Inflammatory macrophage treated with lipopolysaccharide for 4 hours (primary cell): ENCODE data around the gene SLC39A6.
A peak's percentile ranks its signal among the peaks of the same experiment; 100 is the strongest.
"Not testable (repeated sequence)": the region's sequence is repeated elsewhere in the genome, so short reads cannot be mapped to it uniquely, and the experiment has no call there.

Experiments
- DNase-seq: peaks from one replicate; pipeline ENCODE4 v3.0.0-alpha.2; 2020

SLC39A6 gene

DNA sequence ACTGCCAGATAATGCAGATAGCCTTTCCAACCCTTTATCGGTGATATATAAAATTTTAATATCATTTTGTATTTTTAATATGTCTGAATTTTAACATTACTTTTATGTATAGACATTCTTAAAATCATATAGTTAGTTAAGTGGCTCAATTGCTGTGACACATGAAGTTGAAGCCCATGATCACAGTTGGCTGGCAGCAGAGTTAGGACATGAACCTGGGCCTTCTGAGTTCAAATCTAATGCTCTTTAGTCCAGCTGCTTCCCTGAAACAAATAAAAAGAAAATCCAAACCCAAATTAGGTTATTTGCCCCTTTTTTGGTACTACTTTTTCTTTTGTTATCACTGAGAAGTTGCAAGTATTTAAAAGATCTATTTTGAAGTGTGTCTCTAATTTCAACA lies 6.1 kb upstream of the SLC39A6 start:
- DNase-seq, result no peak

DNA sequence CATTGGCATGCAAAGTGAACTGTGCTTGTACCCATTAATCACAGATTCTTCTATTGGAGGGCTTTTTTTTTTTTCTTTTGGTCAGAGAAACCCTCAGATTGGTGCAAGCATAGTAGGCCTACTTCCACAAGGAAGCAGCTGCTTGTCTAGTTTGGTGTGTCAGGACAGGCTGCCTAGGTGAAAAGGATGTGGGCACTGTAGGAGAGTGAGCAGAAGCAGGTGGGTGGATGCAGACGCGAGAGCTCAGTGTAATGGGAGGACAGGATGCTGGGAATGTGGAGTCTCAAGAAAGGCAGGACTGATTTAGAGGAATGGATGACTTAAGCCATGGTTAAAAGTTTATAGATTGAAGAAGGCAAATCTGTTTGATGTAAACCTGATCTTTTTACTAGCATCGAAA lies 3.6 kb upstream of the SLC39A6 start:
- no peak for DNase-seq

DNA sequence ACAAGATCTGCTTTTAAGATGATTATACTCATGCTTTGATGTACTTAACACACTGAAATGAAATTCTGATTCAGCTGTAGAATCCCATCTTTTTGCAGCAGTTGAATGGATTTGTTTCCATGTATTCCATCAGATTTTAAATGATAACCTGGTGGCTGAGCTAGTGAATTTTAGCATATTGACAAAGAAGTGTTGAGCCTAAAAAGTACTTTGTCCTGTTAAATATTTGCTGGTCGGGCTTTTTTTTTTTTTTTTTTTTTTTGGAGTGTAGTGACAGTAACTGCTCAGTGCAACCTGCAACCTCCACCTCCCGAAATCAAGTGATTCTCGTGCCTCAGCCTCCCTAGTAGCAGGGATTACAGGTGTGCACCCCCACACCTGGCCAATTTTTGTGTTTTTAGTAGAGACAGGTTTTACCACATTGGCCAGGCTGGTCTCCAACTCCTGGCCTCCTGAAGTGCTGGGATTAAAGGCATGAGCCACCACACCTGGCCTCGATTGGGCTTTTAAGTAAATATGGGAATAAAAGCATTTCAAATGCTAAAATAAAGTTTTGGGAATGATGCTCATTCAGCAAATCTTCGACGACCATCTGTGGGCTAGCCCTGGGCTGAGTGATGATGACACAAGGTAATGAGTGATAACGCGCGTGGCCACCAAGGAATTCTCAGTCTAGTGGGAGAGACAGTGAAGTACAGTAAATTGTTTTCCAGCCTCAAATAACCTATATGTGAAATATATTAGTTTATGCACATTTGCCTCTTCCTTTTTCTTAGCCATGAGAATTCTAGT lies 2.7 kb upstream of the SLC39A6 start:
- DNase-seq, result no peak

GRCh38 chr18:36130883-36131653 lies 1.9 kb upstream of the SLC39A6 start:
- no peak for DNase-seq

GRCh38 chr18:36130039-36130831 lies 1.1 kb upstream of the SLC39A6 start:
- peak; percentile 8 for DNase-seq

DNA sequence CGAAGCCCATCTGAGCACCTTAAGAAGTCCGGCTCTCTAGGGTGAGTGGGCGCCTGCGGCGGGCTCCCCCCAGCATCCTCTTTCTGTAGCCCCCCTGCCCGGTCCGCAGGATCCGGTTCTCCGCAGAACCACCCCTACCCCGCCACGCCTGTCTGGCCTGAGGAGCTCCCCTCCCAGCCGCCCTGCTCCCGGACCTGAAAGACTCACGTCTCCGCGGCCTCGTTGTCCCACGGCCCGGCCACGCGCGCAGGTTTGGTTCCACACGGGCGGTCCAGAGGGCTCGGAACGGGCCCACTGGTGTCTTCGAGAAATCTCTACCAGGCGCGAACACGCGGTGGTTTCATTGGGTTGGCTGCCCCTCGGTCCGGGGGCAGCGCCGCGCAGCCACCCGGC lies 237 bp downstream of the SLC39A6 start:
- DNase-seq, result no peak

- DNase-seq, result no peak
These were observed 640 bp downstream of the SLC39A6 start for GRCh38 chr18:36128530-36128870.

DNA sequence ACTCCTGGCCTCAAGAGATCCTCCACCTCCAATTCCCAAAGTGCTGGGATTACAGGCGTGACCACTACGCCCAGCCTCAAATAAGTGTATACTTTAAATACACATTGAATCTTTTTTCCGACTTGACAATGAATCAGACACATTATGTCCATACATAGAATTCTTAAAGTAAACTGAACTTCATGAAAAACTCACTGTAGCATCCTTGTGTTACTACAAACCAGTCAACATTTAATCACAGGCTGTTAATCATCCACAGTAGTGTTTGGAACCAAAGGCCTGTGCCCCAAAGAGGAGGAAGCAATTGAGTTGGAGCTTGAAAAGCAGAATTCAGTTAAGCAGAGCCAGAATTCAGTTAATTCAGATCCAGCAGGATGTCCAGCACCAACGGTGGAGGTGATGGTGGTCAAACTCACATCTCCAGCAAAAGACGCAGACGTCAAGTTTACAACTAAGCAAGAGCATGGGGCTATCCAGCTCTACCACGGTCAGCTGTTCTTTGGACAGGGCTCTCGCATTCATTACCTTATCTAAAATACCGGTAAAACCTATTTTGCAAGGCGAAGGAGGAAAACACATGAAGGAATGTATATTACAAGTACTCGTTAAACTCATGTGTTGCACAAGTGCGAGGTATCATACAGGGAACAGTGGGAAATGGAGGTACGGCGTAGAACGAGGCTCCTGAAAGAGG lies 1.2 kb downstream of the SLC39A6 start:
- no peak for DNase-seq

- no peak for DNase-seq
These were observed 2.5 kb downstream of the SLC39A6 start for GRCh38 chr18:36126668-36127067.

GRCh38 chr18:36124841-36125240 lies 4.3 kb downstream of the SLC39A6 start:
- no peak for DNase-seq

DNA sequence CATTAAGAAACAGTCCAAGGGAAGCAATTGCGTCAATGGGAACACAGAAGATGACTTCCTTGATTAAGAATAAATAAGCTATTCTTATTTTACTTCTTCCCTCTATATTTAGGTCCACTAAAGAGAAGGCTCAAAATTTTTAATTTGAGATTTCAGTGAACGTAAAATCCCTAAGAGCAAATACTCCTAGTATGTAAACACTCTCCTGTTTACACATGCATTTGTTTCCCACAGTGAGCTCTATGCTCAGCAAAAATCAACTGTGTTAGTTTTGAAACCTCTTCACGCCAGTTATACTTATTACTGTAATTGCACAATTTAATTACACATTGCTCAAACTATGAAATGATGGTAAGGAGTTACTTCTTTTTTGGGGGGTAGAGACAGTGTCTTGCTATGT lies 8.8 kb downstream of the SLC39A6 start:
- no peak for DNase-seq

GRCh38 chr18:36116771-36117170 lies 12.4 kb downstream of the SLC39A6 start:
- DNase-seq, result not testable (repeated sequence)

- no peak for DNase-seq
These were observed 14.4 kb downstream of the SLC39A6 start for GRCh38 chr18:36114738-36115137.

DNA sequence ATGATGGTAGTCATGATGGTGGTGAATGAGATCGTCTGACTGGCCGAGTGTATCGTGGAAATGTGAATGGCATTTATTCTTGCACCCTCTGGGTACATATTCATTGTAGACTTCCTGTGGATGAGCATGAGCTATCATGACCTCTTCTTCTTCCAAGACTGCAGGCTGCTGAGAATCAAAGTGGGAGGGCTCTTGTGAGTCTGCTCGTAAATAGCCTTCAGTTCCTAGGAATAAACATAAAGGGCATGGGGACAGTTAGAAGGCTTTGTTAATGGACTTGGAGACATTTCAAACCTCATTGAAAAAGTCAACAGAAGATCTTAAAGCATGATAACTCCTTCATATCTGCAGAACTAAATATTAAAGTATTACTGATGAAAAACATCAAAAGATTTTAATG lies 14.9 kb downstream of the SLC39A6 start:
- DNase-seq, result no peak

DNA sequence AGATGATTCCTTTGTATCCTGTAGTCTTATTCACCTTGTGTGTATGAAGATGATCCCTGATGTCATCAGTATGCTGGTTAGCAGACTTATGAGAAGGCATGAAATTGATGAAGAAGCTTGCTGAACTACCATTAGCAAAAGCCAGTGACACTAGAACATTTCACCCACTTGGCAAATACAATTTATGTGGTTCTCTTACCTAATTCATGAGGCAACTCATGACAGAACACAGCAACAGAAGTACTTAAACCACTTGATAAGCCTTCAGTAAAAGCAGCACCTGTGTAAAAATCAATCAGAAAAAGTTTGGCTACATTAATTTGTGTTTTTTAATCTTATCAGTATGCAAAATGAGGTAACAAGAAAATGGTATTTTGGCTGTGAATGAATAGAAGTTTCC lies 16.8 kb downstream of the SLC39A6 start:
- no peak for DNase-seq

DNA sequence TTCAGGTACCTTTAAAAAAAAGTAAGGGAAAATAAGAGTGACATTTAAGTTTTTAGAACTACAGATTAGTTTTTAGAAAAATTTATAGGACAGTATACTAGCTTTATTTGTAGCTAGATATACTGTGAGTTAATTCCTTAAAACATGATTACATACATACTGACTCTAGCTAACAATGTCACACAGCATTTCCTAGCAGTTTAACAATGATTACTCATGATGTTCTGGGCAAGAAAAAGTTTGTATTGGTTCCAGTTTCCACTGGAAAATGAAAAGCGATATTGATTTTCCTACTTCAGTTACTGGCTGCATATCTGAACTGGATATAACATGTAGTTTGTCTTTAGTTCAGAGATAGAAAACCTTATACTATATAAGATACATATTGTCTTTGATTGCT lies 19.4 kb downstream of the SLC39A6 start:
- DNase-seq, result no peak

DNA sequence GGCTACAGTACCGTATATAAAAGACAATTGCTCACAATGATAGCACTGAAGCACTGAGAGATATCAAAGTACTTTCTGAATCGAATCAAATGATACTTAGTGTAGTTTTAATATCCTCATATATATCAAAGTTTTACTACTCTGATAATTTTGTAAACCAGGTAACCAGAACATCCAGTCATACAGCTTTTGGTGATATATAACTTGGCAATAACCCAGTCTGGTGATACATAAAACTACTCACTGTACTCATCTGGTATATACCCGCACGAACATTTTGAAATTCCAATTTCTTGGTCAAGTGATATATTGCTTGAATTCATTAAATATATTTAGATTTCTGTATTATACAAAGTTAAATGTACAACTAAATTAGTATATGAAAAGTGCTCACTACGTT lies 20.5 kb downstream of the SLC39A6 start:
- DNase-seq, result no peak

- DNase-seq, result peak; percentile 57
These were observed 20.9 kb downstream of the SLC39A6 start for GRCh38 chr18:36108196-36108595.

DNA sequence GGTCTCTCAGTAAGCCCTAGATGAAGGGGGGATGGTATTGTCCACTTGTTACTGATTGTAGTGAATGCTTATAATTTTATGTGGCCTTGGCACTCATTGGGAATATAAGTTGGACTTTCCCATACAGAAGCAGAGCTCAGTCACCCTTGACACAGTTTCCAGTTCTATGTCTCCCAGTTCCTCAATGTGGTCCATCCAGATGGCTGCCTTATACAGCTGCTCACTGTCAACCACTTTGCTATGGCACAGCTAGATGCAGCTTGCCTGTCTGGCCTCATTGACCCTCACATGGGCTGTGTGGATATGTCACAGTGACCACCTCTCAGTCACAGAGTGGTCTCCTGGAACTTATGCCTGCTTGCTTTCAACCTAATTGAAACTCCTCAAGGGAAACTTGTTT lies 21.7 kb downstream of the SLC39A6 start:
- DNase-seq, result peak; percentile 42

DNA sequence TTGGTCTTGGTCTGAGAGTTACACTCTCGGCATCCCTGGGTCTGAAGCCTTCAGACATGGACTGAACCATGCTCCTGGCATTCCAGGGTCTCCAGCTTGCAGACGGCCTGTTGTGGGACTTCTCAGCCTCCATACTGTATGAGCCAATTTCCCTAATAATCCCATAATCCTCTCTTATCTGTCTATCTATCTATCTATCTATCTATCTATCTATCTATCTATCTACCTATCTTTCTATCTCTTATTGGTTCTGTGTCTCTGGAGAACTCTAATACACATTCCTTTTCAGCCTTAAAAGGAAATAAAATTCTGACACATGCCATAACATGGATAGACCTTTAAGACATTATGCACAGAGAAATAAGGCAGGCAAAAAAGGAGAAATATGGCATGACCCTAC lies 24.4 kb downstream of the SLC39A6 start:
- no peak for DNase-seq

GRCh38 chr18:36101943-36102342 lies 27.2 kb downstream of the SLC39A6 start:
- DNase-seq, result no peak

DNA sequence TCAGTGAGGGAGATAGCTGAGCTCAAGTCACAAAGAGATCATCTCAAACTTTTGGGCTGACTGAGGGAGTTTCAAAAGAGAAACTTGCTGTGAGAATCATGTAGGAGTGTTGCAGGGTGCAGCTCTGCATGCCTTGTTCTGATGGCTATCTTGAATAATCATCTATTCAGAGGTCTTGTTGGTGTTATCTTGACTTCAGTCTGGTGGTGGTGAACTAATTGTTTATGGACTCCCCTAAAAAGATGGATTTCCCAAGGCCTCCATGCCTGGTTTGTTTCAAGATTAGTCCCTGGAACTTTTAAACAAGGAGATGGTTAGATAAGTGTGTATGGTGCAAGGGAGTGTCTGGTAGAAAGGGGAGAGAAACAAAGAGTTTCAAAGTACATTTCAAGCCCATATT lies 29.8 kb downstream of the SLC39A6 start:
- DNase-seq, result no peak

GRCh38 chr18:36096955-36097354 lies 32.2 kb downstream of the SLC39A6 start:
- no peak for DNase-seq
